ENCODE data around the gene TAC3.
A peak's percentile ranks its signal among the peaks of the same experiment; 100 is the strongest.
"Not testable (repeated sequence)": the region's sequence is repeated elsewhere in the genome, so short reads cannot be mapped to it uniquely, and the experiment has no call there.

The TAC3 gene

DNA sequence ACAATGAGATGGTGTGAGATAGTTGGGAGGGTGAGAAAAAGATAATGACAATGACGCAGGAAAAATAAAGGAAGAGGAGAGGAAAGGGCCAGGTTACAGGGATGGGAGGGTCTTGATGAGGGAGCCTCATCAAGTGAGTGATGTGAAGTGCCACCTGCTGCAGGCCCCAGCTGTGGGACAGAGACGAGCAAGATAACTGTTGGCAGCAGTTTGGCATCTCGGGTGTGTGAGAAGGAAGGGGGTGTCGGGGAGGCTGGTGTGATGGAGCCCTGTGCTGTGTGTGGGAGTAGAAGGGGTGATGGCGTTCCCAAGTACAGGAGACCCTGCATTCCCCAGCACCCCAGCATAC lies 11.4 kb upstream of the TAC3 start:
- no peaks in the 10 kb centered on the region for H3K36me3 ChIP-seq (ENCODE audit: insufficient read depth, low read length)
- H3K4me3 ChIP-seq (ENCODE audit: low read depth in 1 of 2, low read length in 2 of 2): no peak overlapping the region
- ATAC-seq (ENCODE audit: insufficient read depth, low read depth): 0 out of 3 replicates have a peak, but pooled peaks have one; percentile 17
- no peak overlapping the region for H3K4me2 ChIP-seq (ENCODE audit: insufficient read depth, low read length)
- peak; percentile 19 for DNase-seq
- no peak overlapping the region for H3K9ac ChIP-seq (ENCODE audit: low read depth, low read length)
- no peaks in the 10 kb centered on the region for H3K79me2 ChIP-seq (ENCODE audit: insufficient read depth, low read length)
- no peak for TF ChIP-seq CTCF (IDR thresholded peaks at IDR 0.05; ENCODE audit: borderline replicate concordance, extremely low read depth, low read length, poor library complexity, severe bottlenecking)
- no peak for TF ChIP-seq EZH2 (IDR thresholded peaks at IDR 0.05; ENCODE audit: borderline replicate concordance, low read depth, low read length, severe bottlenecking)
- no peaks in the 10 kb centered on the region for H3K27me3 ChIP-seq (ENCODE audit: insufficient read depth, low read length, poor library complexity)
- H3K4me1 ChIP-seq (ENCODE audit: insufficient read depth, low read length): peaks cover 25% of the 10 kb centered on the region
- H2AFZ ChIP-seq (ENCODE audit: low read depth, low read length): no peak overlapping the region
- H3K27ac ChIP-seq (ENCODE audit: low read length): no peak overlapping the region
- H3K9me3 ChIP-seq (ENCODE audit: insufficient read depth, low read length, severe bottlenecking): no peaks in the 10 kb centered on the region
- H4K20me1 ChIP-seq (ENCODE audit: insufficient read depth, low read length): no peaks in the 10 kb centered on the region

DNA sequence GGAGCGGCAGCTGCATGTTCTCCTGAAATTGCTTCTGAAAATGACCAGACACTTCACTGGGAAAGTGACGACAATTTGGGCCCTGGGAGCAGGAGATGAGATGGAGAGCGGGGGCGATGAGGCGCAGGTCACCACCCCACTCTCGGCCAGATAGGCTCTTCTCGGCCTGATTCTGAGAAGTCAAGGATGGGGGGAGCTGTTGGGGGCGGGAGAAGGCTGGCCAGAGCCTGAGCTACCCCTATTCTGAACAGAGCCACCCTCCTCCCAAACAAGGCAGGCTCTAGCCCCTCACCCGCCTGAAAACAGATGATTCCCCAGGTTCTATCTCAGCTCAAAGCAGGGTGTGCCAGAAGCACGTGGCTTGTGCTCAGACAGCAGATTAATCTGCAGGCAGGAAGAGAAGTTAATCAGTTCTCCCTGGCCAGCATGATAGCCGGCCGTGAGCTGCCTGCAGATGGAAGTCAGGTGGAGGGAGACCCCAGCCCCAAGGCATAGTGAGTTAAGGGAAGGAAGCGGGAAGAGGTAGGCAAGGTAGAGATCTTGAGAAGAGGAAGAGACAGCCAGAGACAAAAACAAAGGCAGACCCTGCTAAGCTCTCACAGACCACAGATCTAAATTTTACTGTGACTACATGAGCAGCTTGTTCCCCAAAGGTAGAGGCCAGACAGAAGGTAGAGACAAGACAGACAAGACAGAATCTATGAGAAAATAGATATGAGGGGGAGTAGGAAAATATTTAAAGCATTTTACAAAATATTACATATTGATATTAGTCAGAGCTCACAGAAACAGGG lies 10.9 kb upstream of the TAC3 start:
- Histone ChIP-seq H3K4me3 (ENCODE audit: low read depth in 1 of 2, low read length in 2 of 2) (no peak overlapping the region), H3K9ac (ENCODE audit: low read depth, low read length) (no peak overlapping the region), H2AFZ (ENCODE audit: low read depth, low read length) (no peak overlapping the region), H3K27ac (ENCODE audit: low read length) (no peak overlapping the region), H3K9me3 (ENCODE audit: insufficient read depth, low read length, severe bottlenecking) (no peaks in the 10 kb centered on the region), H3K4me2 (ENCODE audit: insufficient read depth, low read length) (no peak overlapping the region), H4K20me1 (ENCODE audit: insufficient read depth, low read length) (no peaks in the 10 kb centered on the region), H3K36me3 (ENCODE audit: insufficient read depth, low read length) (no peaks in the 10 kb centered on the region), H3K4me1 (ENCODE audit: insufficient read depth, low read length) (peaks cover 25% of the 10 kb centered on the region), H3K27me3 (ENCODE audit: insufficient read depth, low read length, poor library complexity) (no peaks in the 10 kb centered on the region), H3K79me2 (ENCODE audit: insufficient read depth, low read length) (no peaks in the 10 kb centered on the region)
- DNase-seq (no peak), ATAC-seq (ENCODE audit: insufficient read depth, low read depth) (no peak)
- TF ChIP-seq EZH2 (IDR thresholded peaks at IDR 0.05; ENCODE audit: borderline replicate concordance, low read depth, low read length, severe bottlenecking) (no peak), CTCF (IDR thresholded peaks at IDR 0.05; ENCODE audit: borderline replicate concordance, extremely low read depth, low read length, poor library complexity, severe bottlenecking) (no peak)

DNA sequence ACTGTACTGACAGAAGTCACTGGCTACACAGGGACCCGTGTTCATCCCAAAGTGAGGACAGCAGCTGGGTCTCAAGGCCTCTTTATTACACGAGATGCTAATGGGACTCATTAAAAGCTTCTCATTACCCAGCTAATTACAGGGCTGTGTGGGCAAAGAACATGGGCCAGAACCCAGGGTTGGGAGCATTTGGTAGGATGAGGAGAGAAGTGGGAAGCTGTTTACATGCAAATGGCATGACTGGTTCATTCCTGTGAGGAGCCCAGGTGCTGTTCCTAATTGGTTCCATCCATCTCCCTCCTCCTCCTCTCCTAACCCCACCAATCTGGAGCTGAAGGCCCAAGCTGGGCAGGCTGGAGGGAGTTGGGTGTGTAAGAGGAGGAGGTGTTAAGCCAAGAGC lies 8.9 kb upstream of the TAC3 start:
- peaks cover 6% of the 10 kb centered on the region for H3K4me1 ChIP-seq (ENCODE audit: insufficient read depth, low read length)
- no peaks in the 10 kb centered on the region for H3K27me3 ChIP-seq (ENCODE audit: insufficient read depth, low read length, poor library complexity)
- no peaks in the 10 kb centered on the region for H3K79me2 ChIP-seq (ENCODE audit: insufficient read depth, low read length)
- TF ChIP-seq EZH2 (IDR thresholded peaks at IDR 0.05; ENCODE audit: borderline replicate concordance, low read depth, low read length, severe bottlenecking) (no peak), CTCF (IDR thresholded peaks at IDR 0.05; ENCODE audit: borderline replicate concordance, extremely low read depth, low read length, poor library complexity, severe bottlenecking) (no peak)
- no peaks in the 10 kb centered on the region for H4K20me1 ChIP-seq (ENCODE audit: insufficient read depth, low read length)
- H3K4me2 ChIP-seq (ENCODE audit: insufficient read depth, low read length): no peak overlapping the region
- H2AFZ ChIP-seq (ENCODE audit: low read depth, low read length): no peak overlapping the region
- no peak overlapping the region for H3K9ac ChIP-seq (ENCODE audit: low read depth, low read length)
- no peaks in the 10 kb centered on the region for H3K9me3 ChIP-seq (ENCODE audit: insufficient read depth, low read length, severe bottlenecking)
- no peak overlapping the region for H3K4me3 ChIP-seq (ENCODE audit: low read depth in 1 of 2, low read length in 2 of 2)
- DNase-seq: no peak
- no peak for ATAC-seq (ENCODE audit: insufficient read depth, low read depth)
- no peak overlapping the region for H3K27ac ChIP-seq (ENCODE audit: low read length)
- H3K36me3 ChIP-seq (ENCODE audit: insufficient read depth, low read length): no peaks in the 10 kb centered on the region

DNA sequence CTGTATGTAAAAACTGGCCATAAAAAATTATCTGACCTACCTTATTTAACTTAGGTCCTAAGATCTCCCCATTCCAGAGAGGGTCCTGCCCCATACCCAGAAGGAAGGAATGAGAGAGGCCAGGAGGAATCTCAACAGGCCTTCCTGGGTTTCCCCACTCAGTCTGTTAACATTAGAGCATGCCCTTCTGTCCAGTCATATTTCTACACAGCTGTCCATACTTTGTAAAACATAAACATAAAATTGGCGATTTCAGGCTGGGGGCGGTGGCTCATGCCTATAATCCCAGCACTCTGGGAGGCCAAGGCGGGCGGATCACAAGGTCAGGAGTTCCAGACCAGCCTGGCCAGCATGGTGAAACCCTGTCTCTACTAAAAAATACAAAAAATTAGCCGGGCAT lies 6.0 kb upstream of the TAC3 start:
- H3K4me2 ChIP-seq (ENCODE audit: insufficient read depth, low read length); H3K27me3 ChIP-seq (ENCODE audit: insufficient read depth, low read length, poor library complexity); H3K9ac ChIP-seq (ENCODE audit: low read depth, low read length); H3K4me3 ChIP-seq (ENCODE audit: low read depth in 1 of 2, low read length in 2 of 2); H3K36me3 ChIP-seq (ENCODE audit: insufficient read depth, low read length); ATAC-seq (ENCODE audit: insufficient read depth, low read depth); H4K20me1 ChIP-seq (ENCODE audit: insufficient read depth, low read length); H3K79me2 ChIP-seq (ENCODE audit: insufficient read depth, low read length); DNase-seq; H3K9me3 ChIP-seq (ENCODE audit: insufficient read depth, low read length, severe bottlenecking); H3K4me1 ChIP-seq (ENCODE audit: insufficient read depth, low read length); H3K27ac ChIP-seq (ENCODE audit: low read length); H2AFZ ChIP-seq (ENCODE audit: low read depth, low read length): not testable (repeated sequence)
